Neural cell (in vitro differentiated cells): Measurements from ENCODE around the gene FAM107B. TPM values are rescaled to one million over a fixed set of nuclear protein-coding genes. Genes with fewer than 3 reads are reported as not detected.

Experiments used
- H2AFZ ChIP-seq: fragments of 200-600, 300-800 bp; sonication (generic), shearing (Covaris generic); 2 replicates; pipeline ENCODE4 v1.6.0; 2014; ENCODE audit warnings: low read depth, mild to moderate bottlenecking, antibody characterized with exemption, low read length, moderate library complexity
- H3F3A ChIP-seq: fragments of 200-600 bp; shearing (Covaris generic); 2 replicates; pipeline ENCODE4 v1.6.1; 2016; ENCODE audit warnings: mild to moderate bottlenecking, moderate library complexity, mixed read lengths, antibody characterized with exemption, low read length; ENCODE audit not compliant: insufficient read depth, poor library complexity, severe bottlenecking
- H3K27ac ChIP-seq: fragments of 200-600, 300-800 bp; sonication (generic), shearing (Covaris generic); 2 replicates; pipeline ENCODE4 v1.5.1; 2014; ENCODE audit warnings: mild to moderate bottlenecking, low read length, moderate library complexity
- H3K27me3 ChIP-seq: fragments of 300-800, 200-600 bp; sonication (generic), shearing (Covaris generic); 2 replicates; pipeline ENCODE4 v1.6.0; 2014; ENCODE audit warnings: mild to moderate bottlenecking, low read depth, low read length, moderate library complexity; ENCODE audit not compliant: insufficient read depth
- H3K36me3 ChIP-seq: fragments of 300-800, 200-600 bp; sonication (generic), shearing (Covaris generic); 2 replicates; pipeline ENCODE4 v1.5.1; 2014; ENCODE audit warnings: mild to moderate bottlenecking, antibody characterized with exemption, low read length, moderate library complexity; ENCODE audit not compliant: insufficient read depth
- H3K4me2 ChIP-seq: fragments of 300-800, 200-600 bp; sonication (generic), shearing (Covaris generic); 2 replicates; pipeline ENCODE4 v1.6.0; 2014; ENCODE audit warnings: mild to moderate bottlenecking, low read length
- H3K4me3 ChIP-seq: fragments of 300-800, 200-600 bp; sonication (generic), shearing (Covaris generic); 2 replicates; pipeline ENCODE4 v1.5.1; 2014; ENCODE audit warnings: mild to moderate bottlenecking, low read length, moderate library complexity
- H3K79me2 ChIP-seq: fragments of 200-600 bp; shearing (Covaris generic); replicated peaks from 2 replicates; pipeline ENCODE4 v1.6.0; 2014; ENCODE audit warnings: mild to moderate bottlenecking, low read length, moderate library complexity; ENCODE audit not compliant: insufficient read depth
- H3K9ac ChIP-seq: fragments of 300-800, 200-600 bp; sonication (generic), shearing (Covaris generic); 2 replicates; pipeline ENCODE4 v1.6.1; 2016; ENCODE audit warnings: mild to moderate bottlenecking, low read length, mixed read lengths
- H3K9me2 ChIP-seq: fragments of 200-600 bp; shearing (Covaris generic); 2 replicates; pipeline ENCODE4 v1.6.1; 2016; ENCODE audit warnings: mild to moderate bottlenecking, low read length, mixed read lengths; ENCODE audit not compliant: insufficient read depth
- H3K9me3 ChIP-seq: fragments of 200-600, 300-800 bp; sonication (generic), shearing (Covaris generic); 2 replicates; pipeline ENCODE4 v1.6.1; 2016; ENCODE audit warnings: mild to moderate bottlenecking, mixed run types, low read length, moderate library complexity, mixed read lengths
- H4K20me1 ChIP-seq: fragments of 200-600 bp; shearing (Covaris generic); 2 replicates; pipeline ENCODE4 v1.6.1; 2016; ENCODE audit warnings: mild to moderate bottlenecking, mixed run types; ENCODE audit not compliant: insufficient read depth
- EP300 ChIP-seq: fragments of 450-650 bp; conservative IDR thresholded peaks from 2 replicates; pipeline ENCODE4 v1.6.1; 2014; ENCODE audit warnings: antibody characterized with exemption, mild to moderate bottlenecking, moderate library complexity; ENCODE audit not compliant: poor library complexity, severe bottlenecking
- EZH2 ChIP-seq: fragments of 200-600, 300-800 bp; shearing (Covaris generic), sonication (generic); IDR thresholded peaks from 2 replicates; pipeline ENCODE4 v1.6.1; 2014; ENCODE audit warnings: antibody characterized with exemption, low read length, borderline replicate concordance, mild to moderate bottlenecking; ENCODE audit not compliant: insufficient read depth, poor library complexity, severe bottlenecking
- MXI1 ChIP-seq: fragments of 450-650 bp; conservative IDR thresholded peaks from 2 replicates; pipeline ENCODE4 v1.6.1; 2014; ENCODE audit warnings: antibody characterized with exemption, mild to moderate bottlenecking; ENCODE audit not compliant: poor library complexity, severe bottlenecking
- POLR2AphosphoS5 ChIP-seq: IDR thresholded peaks from 2 replicates; pipeline ENCODE4 v1.6.1; 2012
- RAD21 ChIP-seq: fragments of 450-650 bp; conservative IDR thresholded peaks from 2 replicates; pipeline ENCODE4 v1.6.1; 2014; ENCODE audit warnings: antibody characterized with exemption, mild to moderate bottlenecking, moderate library complexity
- SMC3 ChIP-seq: fragments of 450-650 bp; conservative IDR thresholded peaks from 2 replicates; pipeline ENCODE4 v1.6.1; 2014; ENCODE audit warnings: antibody characterized with exemption, mild to moderate bottlenecking, moderate library complexity; ENCODE audit not compliant: poor library complexity
- TAF1 ChIP-seq: IDR thresholded peaks from 2 replicates; pipeline ENCODE4 v1.6.1; 2012; ENCODE audit warnings: low read depth
- polyA plus RNA-seq: library from polyadenylated mRNA; depleted of rRNA; stranded (reverse); fragments of >200 nt; gene quantifications from 2 replicates; pipeline ENCODE4 v1.2.3, GENCODE V29; 2014
- TF ChIP-seq, protein P1 (sequence below): IDR thresholded peaks from 2 replicates; pipeline ENCODE4 v1.6.1; 2012; ENCODE audit warnings: borderline replicate concordance
- TF ChIP-seq, protein P2 (sequence below): fragments of 450-650 bp; IDR thresholded peaks from 2 replicates; pipeline ENCODE4 v1.5.1; 2014; ENCODE audit warnings: antibody characterized with exemption, mild to moderate bottlenecking, moderate library complexity; ENCODE audit not compliant: poor library complexity, severe bottlenecking

FAM107B gene
- polyA plus RNA-seq, 1 donor from 2014 or later = 106 TPM

DNA sequence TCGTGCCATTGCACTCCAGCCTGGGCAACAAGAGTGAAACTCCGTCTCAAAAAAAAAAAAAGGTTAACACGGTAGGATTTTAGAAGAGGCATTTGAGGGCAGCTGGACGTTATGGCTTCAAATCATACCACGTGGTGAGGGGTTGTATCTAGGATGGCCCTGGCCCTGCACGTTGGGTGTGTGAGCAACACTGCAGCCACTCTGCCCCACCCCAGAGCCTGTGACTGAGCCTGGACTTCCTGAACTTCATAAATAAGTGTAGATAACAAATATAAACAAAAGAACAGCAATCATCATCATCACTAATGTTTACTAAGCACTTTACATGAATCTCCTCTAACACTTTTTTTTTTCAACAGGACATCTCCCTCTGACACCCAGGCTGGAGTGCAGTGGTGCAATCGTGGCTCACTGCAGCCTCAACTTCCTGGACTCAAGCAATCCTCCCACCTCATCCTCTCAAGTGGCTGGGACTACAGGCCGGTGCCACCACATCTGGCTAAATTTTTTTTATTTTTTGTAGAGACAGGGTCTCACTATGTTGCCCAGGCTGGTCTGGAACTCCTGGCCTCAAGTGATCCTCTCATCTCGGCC is 274.4 kb downstream of the FAM107B start:
- H3F3A ChIP-seq = no peaks in the 10 kb centered on the region
- no peak overlapping the region for H3K9ac ChIP-seq
- H3K9me2 ChIP-seq = no peaks in the 10 kb centered on the region
- no peak overlapping the region for H3K4me3 ChIP-seq
- H3K79me2 ChIP-seq = no peaks in the 10 kb centered on the region
- no peak overlapping the region for H3K27ac ChIP-seq
- H4K20me1 ChIP-seq = no peaks in the 10 kb centered on the region
- TF ChIP-seq POLR2AphosphoS5 (no peak), TAF1 (no peak), SMC3 (no peak), EP300 (no peak), EZH2 (no peak), MXI1 (no peak), RAD21 (no peak)
- TF ChIP-seq, protein P1, sequence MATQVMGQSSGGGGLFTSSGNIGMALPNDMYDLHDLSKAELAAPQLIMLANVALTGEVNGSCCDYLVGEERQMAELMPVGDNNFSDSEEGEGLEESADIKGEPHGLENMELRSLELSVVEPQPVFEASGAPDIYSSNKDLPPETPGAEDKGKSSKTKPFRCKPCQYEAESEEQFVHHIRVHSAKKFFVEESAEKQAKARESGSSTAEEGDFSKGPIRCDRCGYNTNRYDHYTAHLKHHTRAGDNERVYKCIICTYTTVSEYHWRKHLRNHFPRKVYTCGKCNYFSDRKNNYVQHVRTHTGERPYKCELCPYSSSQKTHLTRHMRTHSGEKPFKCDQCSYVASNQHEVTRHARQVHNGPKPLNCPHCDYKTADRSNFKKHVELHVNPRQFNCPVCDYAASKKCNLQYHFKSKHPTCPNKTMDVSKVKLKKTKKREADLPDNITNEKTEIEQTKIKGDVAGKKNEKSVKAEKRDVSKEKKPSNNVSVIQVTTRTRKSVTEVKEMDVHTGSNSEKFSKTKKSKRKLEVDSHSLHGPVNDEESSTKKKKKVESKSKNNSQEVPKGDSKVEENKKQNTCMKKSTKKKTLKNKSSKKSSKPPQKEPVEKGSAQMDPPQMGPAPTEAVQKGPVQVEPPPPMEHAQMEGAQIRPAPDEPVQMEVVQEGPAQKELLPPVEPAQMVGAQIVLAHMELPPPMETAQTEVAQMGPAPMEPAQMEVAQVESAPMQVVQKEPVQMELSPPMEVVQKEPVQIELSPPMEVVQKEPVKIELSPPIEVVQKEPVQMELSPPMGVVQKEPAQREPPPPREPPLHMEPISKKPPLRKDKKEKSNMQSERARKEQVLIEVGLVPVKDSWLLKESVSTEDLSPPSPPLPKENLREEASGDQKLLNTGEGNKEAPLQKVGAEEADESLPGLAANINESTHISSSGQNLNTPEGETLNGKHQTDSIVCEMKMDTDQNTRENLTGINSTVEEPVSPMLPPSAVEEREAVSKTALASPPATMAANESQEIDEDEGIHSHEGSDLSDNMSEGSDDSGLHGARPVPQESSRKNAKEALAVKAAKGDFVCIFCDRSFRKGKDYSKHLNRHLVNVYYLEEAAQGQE = no peak
- TF ChIP-seq, protein P2, sequence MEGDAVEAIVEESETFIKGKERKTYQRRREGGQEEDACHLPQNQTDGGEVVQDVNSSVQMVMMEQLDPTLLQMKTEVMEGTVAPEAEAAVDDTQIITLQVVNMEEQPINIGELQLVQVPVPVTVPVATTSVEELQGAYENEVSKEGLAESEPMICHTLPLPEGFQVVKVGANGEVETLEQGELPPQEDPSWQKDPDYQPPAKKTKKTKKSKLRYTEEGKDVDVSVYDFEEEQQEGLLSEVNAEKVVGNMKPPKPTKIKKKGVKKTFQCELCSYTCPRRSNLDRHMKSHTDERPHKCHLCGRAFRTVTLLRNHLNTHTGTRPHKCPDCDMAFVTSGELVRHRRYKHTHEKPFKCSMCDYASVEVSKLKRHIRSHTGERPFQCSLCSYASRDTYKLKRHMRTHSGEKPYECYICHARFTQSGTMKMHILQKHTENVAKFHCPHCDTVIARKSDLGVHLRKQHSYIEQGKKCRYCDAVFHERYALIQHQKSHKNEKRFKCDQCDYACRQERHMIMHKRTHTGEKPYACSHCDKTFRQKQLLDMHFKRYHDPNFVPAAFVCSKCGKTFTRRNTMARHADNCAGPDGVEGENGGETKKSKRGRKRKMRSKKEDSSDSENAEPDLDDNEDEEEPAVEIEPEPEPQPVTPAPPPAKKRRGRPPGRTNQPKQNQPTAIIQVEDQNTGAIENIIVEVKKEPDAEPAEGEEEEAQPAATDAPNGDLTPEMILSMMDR = no peak
- no peak overlapping the region for H2AFZ ChIP-seq
- no peaks in the 10 kb centered on the region for H3K9me3 ChIP-seq
- no peaks in the 10 kb centered on the region for H3K27me3 ChIP-seq
- no peak overlapping the region for H3K4me2 ChIP-seq
- no peaks in the 10 kb centered on the region for H3K36me3 ChIP-seq

DNA sequence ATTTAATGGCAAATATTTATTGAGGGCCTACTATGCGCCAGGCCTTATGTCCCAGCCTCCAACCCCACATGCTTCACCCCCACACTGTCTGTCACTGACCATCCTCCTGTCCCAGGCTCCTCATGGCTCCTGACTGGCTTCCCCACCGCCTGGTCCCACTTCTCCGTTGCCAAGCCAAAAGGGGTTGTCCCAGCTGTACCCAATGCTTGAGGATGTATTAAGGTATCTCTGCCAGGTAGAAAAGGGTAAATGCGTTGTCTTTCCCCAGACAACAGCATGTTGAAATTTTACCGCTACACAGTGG is 275.1 kb downstream of the FAM107B start:
- H4K20me1 ChIP-seq = no peaks in the 10 kb centered on the region
- no peaks in the 10 kb centered on the region for H3K9me3 ChIP-seq
- H3K79me2 ChIP-seq = no peaks in the 10 kb centered on the region
- no peak overlapping the region for H3K9ac ChIP-seq
- H3K4me2 ChIP-seq = no peak overlapping the region
- no peaks in the 10 kb centered on the region for H3K36me3 ChIP-seq
- no peaks in the 10 kb centered on the region for H3K9me2 ChIP-seq
- TF ChIP-seq EZH2 (no peak), MXI1 (no peak), RAD21 (no peak), EP300 (no peak), POLR2AphosphoS5 (no peak), TAF1 (no peak), SMC3 (no peak)
- TF ChIP-seq, protein P1 = no peak
- TF ChIP-seq, protein P2 = no peak
- H3K4me3 ChIP-seq = no peak overlapping the region
- no peak overlapping the region for H2AFZ ChIP-seq
- no peaks in the 10 kb centered on the region for H3F3A ChIP-seq
- no peaks in the 10 kb centered on the region for H3K27me3 ChIP-seq
- no peak overlapping the region for H3K27ac ChIP-seq
